ENCODE results near the gene PPA2.

The PPA2 gene

DNA sequence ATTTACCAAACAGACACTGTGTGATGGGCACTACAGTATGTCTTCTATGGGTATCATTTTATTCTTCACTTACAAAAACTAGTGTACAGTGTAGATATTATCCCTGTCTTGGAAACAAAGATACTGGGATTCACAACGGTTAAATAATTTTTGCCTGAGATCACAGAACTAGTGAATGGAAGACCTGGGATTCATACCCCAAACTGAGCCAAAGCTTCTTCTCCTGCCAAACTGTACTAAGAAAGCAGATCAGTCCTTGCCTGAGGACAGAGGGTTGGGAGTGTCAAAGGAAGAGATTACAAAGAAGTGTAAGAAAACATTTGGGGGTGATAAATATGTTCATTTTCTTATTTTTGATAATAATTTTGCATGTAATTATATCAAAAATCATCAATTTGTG is 43.1 kb downstream of the PPA2 start:
- H3K27me3 ChIP-seq = no peaks in the 10 kb centered on the region
- H3K4me3 ChIP-seq (ENCODE audit: low read depth in 1 of 2, low read length in 1 of 2) = no peak overlapping the region
- H3K36me3 ChIP-seq = no peaks in the 10 kb centered on the region
- H3K9me3 ChIP-seq = no peaks in the 10 kb centered on the region
- peaks cover 17 to 26% of the 10 kb centered on the region in 2 experiments for H3K4me1 ChIP-seq (ENCODE audit: control insufficient read depth in 1 of 2, insufficient read depth in 1 of 2, low read depth in 1 of 2, low read length in 1 of 2)
- H3K27ac ChIP-seq = no peak overlapping the region
- TF ChIP-seq, protein P1, sequence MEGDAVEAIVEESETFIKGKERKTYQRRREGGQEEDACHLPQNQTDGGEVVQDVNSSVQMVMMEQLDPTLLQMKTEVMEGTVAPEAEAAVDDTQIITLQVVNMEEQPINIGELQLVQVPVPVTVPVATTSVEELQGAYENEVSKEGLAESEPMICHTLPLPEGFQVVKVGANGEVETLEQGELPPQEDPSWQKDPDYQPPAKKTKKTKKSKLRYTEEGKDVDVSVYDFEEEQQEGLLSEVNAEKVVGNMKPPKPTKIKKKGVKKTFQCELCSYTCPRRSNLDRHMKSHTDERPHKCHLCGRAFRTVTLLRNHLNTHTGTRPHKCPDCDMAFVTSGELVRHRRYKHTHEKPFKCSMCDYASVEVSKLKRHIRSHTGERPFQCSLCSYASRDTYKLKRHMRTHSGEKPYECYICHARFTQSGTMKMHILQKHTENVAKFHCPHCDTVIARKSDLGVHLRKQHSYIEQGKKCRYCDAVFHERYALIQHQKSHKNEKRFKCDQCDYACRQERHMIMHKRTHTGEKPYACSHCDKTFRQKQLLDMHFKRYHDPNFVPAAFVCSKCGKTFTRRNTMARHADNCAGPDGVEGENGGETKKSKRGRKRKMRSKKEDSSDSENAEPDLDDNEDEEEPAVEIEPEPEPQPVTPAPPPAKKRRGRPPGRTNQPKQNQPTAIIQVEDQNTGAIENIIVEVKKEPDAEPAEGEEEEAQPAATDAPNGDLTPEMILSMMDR (IDR thresholded peaks at IDR 0.05) = no peak

DNA sequence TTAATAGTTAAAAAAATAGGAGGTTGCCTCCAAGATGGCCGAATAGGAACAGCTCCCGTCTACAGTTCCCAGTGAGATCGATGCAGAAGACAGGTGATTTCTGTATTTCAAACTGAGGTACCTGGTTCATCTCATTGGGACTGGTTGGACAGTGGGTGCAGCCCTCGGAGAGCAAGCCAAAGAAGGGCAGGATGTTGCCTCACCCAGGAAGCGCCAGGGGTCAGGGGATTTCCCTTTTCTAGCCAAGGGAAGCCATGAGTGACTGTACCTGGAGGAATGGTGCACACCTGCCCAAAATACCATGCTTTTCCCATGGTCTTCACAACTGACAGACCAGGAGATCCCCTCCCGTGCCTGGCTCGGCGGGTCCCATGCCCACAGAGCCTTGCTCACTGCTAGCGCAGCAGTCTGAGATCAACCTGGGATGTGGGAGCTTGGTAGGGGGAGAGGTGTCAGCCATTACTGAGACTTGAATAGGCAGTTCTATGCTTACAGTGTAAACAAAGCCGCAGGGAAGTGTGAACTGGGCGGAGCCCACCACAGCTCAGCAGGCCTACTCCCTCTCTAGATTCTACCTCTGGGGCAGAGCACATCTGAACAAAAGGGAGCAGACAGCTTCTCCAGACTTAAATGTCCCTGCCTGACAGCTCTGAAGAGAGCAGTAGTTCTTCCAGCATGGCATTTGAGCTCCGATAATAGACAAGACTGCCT is 47.5 kb downstream of the PPA2 start:
- TF ChIP-seq, protein P1 (IDR thresholded peaks at IDR 0.05) = no peak
- H3K4me1 ChIP-seq (ENCODE audit: control insufficient read depth in 1 of 2, insufficient read depth in 1 of 2, low read depth in 1 of 2, low read length in 1 of 2) = no peaks in the 10 kb centered on the region
- no peak overlapping the region for H3K4me3 ChIP-seq (ENCODE audit: low read depth in 1 of 2, low read length in 1 of 2)
- peaks cover 23% of the 10 kb centered on the region for H3K36me3 ChIP-seq
- no peaks in the 10 kb centered on the region for H3K9me3 ChIP-seq
- no peaks in the 10 kb centered on the region for H3K27me3 ChIP-seq
- no peak overlapping the region for H3K27ac ChIP-seq

DNA sequence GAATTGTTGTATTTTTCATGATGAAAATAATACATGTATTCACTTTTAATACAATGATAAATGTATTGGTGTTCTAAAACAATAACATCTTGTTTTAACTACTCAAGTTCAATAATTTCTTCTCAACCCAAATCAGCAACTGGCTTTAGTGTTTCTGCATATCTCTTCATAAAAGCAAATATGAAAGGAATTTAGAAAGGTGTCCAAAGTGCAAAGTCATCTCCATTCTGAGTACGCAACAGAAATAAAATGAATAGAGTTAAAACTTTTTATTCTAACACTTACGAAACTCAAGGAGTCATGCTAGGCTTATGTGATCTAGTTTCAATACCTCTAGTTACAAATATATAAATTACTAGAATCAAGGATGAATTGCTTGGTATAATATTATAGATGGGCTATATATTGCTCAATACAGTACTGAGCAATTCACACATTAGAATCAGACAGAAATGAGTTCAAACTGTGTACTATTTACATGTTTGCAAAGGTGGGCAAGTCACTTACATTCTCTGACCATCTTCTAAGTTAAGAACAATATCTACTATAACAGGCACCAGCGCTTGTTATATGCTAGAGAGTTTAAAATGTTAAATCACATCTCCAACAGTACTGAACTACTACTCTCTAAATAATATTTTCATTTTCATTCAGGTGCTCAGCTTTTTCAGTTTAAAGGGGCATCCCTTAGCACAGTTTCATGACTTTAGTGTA is 51.5 kb downstream of the PPA2 start:
- Histone ChIP-seq H3K9me3 (no peaks in the 10 kb centered on the region), H3K4me3 (ENCODE audit: low read depth in 1 of 2, low read length in 1 of 2) (no peak overlapping the region), H3K27ac (no peak overlapping the region), H3K4me1 (ENCODE audit: control insufficient read depth in 1 of 2, insufficient read depth in 1 of 2, low read depth in 1 of 2, low read length in 1 of 2) (no peaks in the 10 kb centered on the region), H3K36me3 (peaks cover 34% of the 10 kb centered on the region), H3K27me3 (no peaks in the 10 kb centered on the region)
- TF ChIP-seq, protein P1 (IDR thresholded peaks at IDR 0.05) = no peak

DNA sequence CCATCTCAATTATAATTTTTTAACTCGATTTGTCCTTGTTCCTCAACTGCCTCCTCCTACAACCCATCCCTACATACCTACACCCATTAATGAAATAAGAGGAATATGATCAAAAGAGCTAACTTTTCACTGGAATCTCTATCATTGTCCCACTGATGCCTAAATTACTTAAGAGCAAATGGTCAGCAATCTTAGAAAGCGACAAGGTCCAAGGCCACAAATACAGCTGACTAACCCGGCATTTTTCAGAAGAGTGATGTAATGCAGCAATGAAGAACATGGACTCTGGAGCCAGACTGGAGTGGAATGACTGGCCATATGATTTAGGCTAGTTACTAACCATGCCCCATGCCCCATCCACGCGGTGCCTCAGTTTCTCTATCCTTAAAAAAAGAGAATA is 56.2 kb downstream of the PPA2 start:
- no peak overlapping the region for H3K27ac ChIP-seq
- no peak overlapping the region for H3K4me3 ChIP-seq (ENCODE audit: low read depth in 1 of 2, low read length in 1 of 2)
- no peaks in the 10 kb centered on the region for H3K9me3 ChIP-seq
- TF ChIP-seq, protein P1 (IDR thresholded peaks at IDR 0.05) = no peak
- no peaks in the 10 kb centered on the region for H3K27me3 ChIP-seq
- no peaks in the 10 kb centered on the region for H3K4me1 ChIP-seq (ENCODE audit: control insufficient read depth in 1 of 2, insufficient read depth in 1 of 2, low read depth in 1 of 2, low read length in 1 of 2)
- H3K36me3 ChIP-seq = peaks cover 36% of the 10 kb centered on the region

DNA sequence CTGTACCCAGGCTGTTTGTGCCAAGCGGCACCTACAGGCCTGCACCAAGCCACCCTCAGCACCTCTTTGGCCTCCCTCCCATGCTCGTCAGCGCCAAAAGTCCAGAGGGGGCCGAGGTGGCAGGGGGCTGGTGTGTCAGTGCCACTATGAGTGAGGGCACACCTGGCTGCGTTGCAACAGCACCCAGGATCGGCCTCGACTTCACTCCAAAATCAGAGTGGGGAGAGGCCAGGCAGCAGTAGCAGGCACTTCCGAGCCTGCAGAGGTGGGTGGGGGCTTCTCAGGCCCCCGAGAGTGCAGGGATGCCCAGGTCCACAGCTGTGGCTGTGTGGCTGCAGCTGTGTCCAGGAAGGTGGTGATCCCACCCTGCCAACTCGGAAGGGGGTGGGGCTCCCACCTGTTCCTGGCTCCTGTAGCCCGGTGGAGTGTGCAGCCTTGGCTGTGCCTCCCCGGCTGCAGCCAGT is 58.5 kb downstream of the PPA2 start:
- Histone ChIP-seq H3K27ac (no peak overlapping the region), H3K4me1 (ENCODE audit: control insufficient read depth in 1 of 2, insufficient read depth in 1 of 2, low read depth in 1 of 2, low read length in 1 of 2) (no peaks in the 10 kb centered on the region), H3K4me3 (ENCODE audit: low read depth in 1 of 2, low read length in 1 of 2) (no peak overlapping the region), H3K27me3 (no peaks in the 10 kb centered on the region), H3K9me3 (no peaks in the 10 kb centered on the region), H3K36me3 (peaks cover 23% of the 10 kb centered on the region)
- TF ChIP-seq, protein P1 (IDR thresholded peaks at IDR 0.05) = no peak

All from neutrophil (primary cell).